ENCODE measurements around the gene QSOX2.

- no peak for TF ChIP-seq POLR2A (IDR thresholded peaks at IDR 0.05)
- no peak for TF ChIP-seq CTCF (IDR thresholded peaks at IDR 0.05 in 8 of 11, conservative IDR thresholded peaks at IDR 0.05 in 3 of 11)
- TF ChIP-seq POLR2AphosphoS5 (IDR thresholded peaks at IDR 0.05) = no peak
Measured at GRCh38 chr9:136179761-136180160, 65.9 kb downstream of the QSOX2 start.
